B cell (primary cell): ENCODE measurements around the gene PRSS33. TPM values are rescaled to one million over a fixed set of nuclear protein-coding genes. Genes with fewer than 3 reads are reported as not detected.

Source experiments
- ATAC-seq: fragments of 200-7000 bp; cut with Tn5 transposase; one replicate; pipeline ENCODE4 v1.10.0; 2021; ENCODE audit warnings: low read depth, mild to moderate bottlenecking, moderate number of reproducible peaks, moderate library complexity
- CTCF ChIA-PET: fragments of 350-600 bp; sonication (Branson Sonifier 250); formaldehyde crosslinking; loops from one replicate; lab custom pipeline; 2021; ENCODE audit warnings: antibody characterized with exemption, inconsistent platforms; lab: Charles Lee
- POLR2A ChIA-PET: fragments of 350-600 bp; sonication (Branson Sonifier 250); formaldehyde crosslinking; loops from one replicate; lab custom pipeline; 2021; ENCODE audit warnings: antibody characterized with exemption; lab: Charles Lee
- DNase-seq: peaks from one replicate; pipeline ENCODE4 v3.0.0; 2013
- H2AFZ ChIP-seq: 2 replicates; pipeline ENCODE4 v1.6.1; 2012; ENCODE audit warnings: mild to moderate bottlenecking, low read depth, low read length; ENCODE audit not compliant: insufficient read depth, poor library complexity, severe bottlenecking
- H3K27ac ChIP-seq, 2 donors: 1 replicate in 1 of 2; 2 replicates in 1 of 2; pipeline ENCODE4 v1.5.1; 2012 to 2013; ENCODE audit warnings: low read length in 2 of 2, mild to moderate bottlenecking in 2 of 2, moderate library complexity in 1 of 2
- H3K27me3 ChIP-seq, 4 experiments: fragments of 200-600 bp in 1 of 4; sonication (generic) in 1 of 4; replicated peaks in 1 of 4; 1 replicate in 2 of 4; 2 replicates in 2 of 4; pipeline versions ENCODE4 v1.6.1 to v1.7.0; 2013 to 2016; ENCODE audit warnings: low read length in 3 of 4, mild to moderate bottlenecking in 2 of 4, mixed read lengths in 1 of 4, moderate library complexity in 1 of 4; ENCODE audit not compliant: insufficient read depth in 4 of 4, control insufficient read depth in 3 of 4; ENCODE audit errors: control extremely low read depth in 1 of 4
- H3K36me3 ChIP-seq, 2 experiments: replicated peaks in 1 of 2; 1 replicate in 1 of 2; 2 replicates in 1 of 2; pipeline versions ENCODE4 v1.6.1 to v1.7.1; 2013; ENCODE audit warnings: low read length in 1 of 2; ENCODE audit not compliant: insufficient read depth in 2 of 2, control insufficient read depth in 1 of 2; ENCODE audit errors: control extremely low read depth in 1 of 2, extremely low read depth in 1 of 2
- H3K4me1 ChIP-seq, 2 donors: fragments of 200-600 bp in 1 of 2; sonication (generic) in 1 of 2; 1 replicate in 1 of 2; 2 replicates in 1 of 2; pipeline versions ENCODE4 v1.5.1 to v1.6.1; 2013 to 2017; ENCODE audit warnings: low read length in 2 of 2; ENCODE audit not compliant: control insufficient read depth in 2 of 2, insufficient read depth in 2 of 2
- H3K4me2 ChIP-seq: replicated peaks from 2 replicates; pipeline ENCODE3; 2012; ENCODE audit warnings: mild to moderate bottlenecking, low read depth, low read length; ENCODE audit not compliant: poor library complexity, severe bottlenecking
- H3K4me3 ChIP-seq, 5 experiments: fragments of 200-600 bp in 1 of 5; sonication (generic) in 1 of 5; 1 replicate in 3 of 5; 2 replicates in 2 of 5; pipeline versions ENCODE4 v1.5.1 to v1.7.0; 2011 to 2016; ENCODE audit warnings: low read length in 4 of 5, mild to moderate bottlenecking in 4 of 5, low read depth in 2 of 5, control low read depth in 1 of 5, moderate library complexity in 1 of 5; ENCODE audit not compliant: insufficient read depth in 1 of 5; ENCODE audit errors: control extremely low read depth in 1 of 5, extremely low read depth in 1 of 5
- H3K79me2 ChIP-seq: fragments of 200-600 bp; sonication (generic); one replicate; pipeline ENCODE4 v1.6.0; 2016; ENCODE audit warnings: low read length; ENCODE audit not compliant: control insufficient read depth, insufficient read depth
- H3K9ac ChIP-seq: fragments of 200-600 bp; sonication (generic); 2 replicates; pipeline ENCODE4 v1.6.1; 2017; ENCODE audit warnings: mild to moderate bottlenecking, low read length, moderate library complexity
- H3K9me3 ChIP-seq, 3 donors: one replicate each; pipeline versions ENCODE4 v1.6.1 to v1.7.1; 2013; ENCODE audit warnings: low read length in 2 of 3; ENCODE audit not compliant: control insufficient read depth in 2 of 3, insufficient read depth in 1 of 3; ENCODE audit errors: control extremely low read depth in 1 of 3
- H4K20me1 ChIP-seq: 2 replicates; pipeline ENCODE4 v1.6.0; 2012; ENCODE audit warnings: mild to moderate bottlenecking, low read length; ENCODE audit not compliant: insufficient read depth, control insufficient read depth, poor library complexity, severe bottlenecking
- H3K27ac Mint-ChIP-seq: one replicate; pipeline ENCODE4 v1.8.0; 2021; ENCODE audit warnings: mixed read lengths
- H3K27me3 Mint-ChIP-seq: one replicate; pipeline ENCODE4 v1.8.0; 2021; ENCODE audit warnings: mixed read lengths
- H3K4me1 Mint-ChIP-seq: one replicate; pipeline ENCODE4 v1.8.0; 2021; ENCODE audit warnings: mixed read lengths
- H3K4me3 Mint-ChIP-seq: one replicate; pipeline ENCODE4 v1.8.0; 2021; ENCODE audit warnings: mixed read lengths
- H3K9me3 Mint-ChIP-seq: one replicate; pipeline ENCODE4 v1.8.0; 2022; ENCODE audit warnings: mixed read lengths; ENCODE audit not compliant: insufficient read depth
- EZH2 ChIP-seq: IDR thresholded peaks from 2 replicates; pipeline ENCODE4 v1.6.1; 2012; ENCODE audit warnings: borderline replicate concordance, low read depth, mild to moderate bottlenecking, moderate library complexity, low read length; ENCODE audit not compliant: insufficient read depth, poor library complexity, severe bottlenecking
- WGBS: methylation state at CpG from one replicate; pipeline ENCODE4 v1.1.5; 2013; ENCODE audit warnings: missing lambda C conversion rate; ENCODE audit not compliant: insufficient coverage; 5-methylcytosine and 5-hydroxymethylcytosine counted together
- intact Hi-C: fragments of 100-400 bp; cut with micrococcal nuclease; formaldehyde crosslinking; loops from one replicate; pipeline ENCODE4 v1.10.0; 2022
- polyA plus RNA-seq: library from polyadenylated mRNA; depleted of rRNA; stranded (reverse); fragments of >200 nt; gene quantifications from 2 replicates; pipeline ENCODE4 v1.2.3, GENCODE V29; 2012
- total RNA-seq, 2 donors: library from RNA; stranded (reverse); fragments of 120-200 nt in 1 of 2; gene quantifications; 1 replicate in 1 of 2; 2 replicates in 1 of 2; pipeline versions ENCODE4 v1.2.3 to v1.2.4, GENCODE V29; 2013 to 2022
- TF ChIP-seq, protein P1 (sequence below): fragments of 200-600 bp; IDR thresholded peaks from one replicate; pipeline ENCODE4 v1.8.0; 2022; ENCODE audit warnings: antibody characterized with exemption, mild to moderate bottlenecking

The PRSS33 gene
- total and polyA plus RNA-seq, 2 donors (not counting 1 experiment from before 2014, with no cell fraction given): not detected

- peak overlapping the region; percentile 98 for H3K27ac Mint-ChIP-seq
- peak overlapping the region; percentile 100 for H3K9ac ChIP-seq
- ATAC-seq (peak; percentile 5), DNase-seq (peak; percentile 62)
- H3K79me2 ChIP-seq: peaks cover 39% of the 10 kb centered on the region
- peak overlapping the region; percentile 53 to 97 (median 93) for H3K4me3 ChIP-seq
- no peak for TF ChIP-seq EZH2
- TF ChIP-seq, protein P1, sequence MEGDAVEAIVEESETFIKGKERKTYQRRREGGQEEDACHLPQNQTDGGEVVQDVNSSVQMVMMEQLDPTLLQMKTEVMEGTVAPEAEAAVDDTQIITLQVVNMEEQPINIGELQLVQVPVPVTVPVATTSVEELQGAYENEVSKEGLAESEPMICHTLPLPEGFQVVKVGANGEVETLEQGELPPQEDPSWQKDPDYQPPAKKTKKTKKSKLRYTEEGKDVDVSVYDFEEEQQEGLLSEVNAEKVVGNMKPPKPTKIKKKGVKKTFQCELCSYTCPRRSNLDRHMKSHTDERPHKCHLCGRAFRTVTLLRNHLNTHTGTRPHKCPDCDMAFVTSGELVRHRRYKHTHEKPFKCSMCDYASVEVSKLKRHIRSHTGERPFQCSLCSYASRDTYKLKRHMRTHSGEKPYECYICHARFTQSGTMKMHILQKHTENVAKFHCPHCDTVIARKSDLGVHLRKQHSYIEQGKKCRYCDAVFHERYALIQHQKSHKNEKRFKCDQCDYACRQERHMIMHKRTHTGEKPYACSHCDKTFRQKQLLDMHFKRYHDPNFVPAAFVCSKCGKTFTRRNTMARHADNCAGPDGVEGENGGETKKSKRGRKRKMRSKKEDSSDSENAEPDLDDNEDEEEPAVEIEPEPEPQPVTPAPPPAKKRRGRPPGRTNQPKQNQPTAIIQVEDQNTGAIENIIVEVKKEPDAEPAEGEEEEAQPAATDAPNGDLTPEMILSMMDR: no peak
- H2AFZ ChIP-seq: peak overlapping the region; percentile 98
- H3K27ac ChIP-seq: peak overlapping the region; percentile 98 to 99
- H4K20me1 ChIP-seq: peaks cover 15% of the 10 kb centered on the region
- 10% methylated on average over 25 of the region's 27 CpGs for WGBS
- H3K9me3 ChIP-seq: no peaks in the 10 kb centered on the region
- peaks cover 0 to 16% of the 10 kb centered on the region in 2 experiments for H3K36me3 ChIP-seq
- H3K4me2 ChIP-seq: peak overlapping the region; percentile 95
- H3K4me3 Mint-ChIP-seq: peak overlapping the region; percentile 96
- H3K4me1 ChIP-seq: peaks cover 17 to 29% of the 10 kb centered on the region in 2 donors
- ChIA-PET CTCF (interaction anchor here (0.9 kb wide), 1 partner anchor 90 kb away, joined by 4 read pairs; no protein-coding TSS in a partner anchor), POLR2A (interaction anchor here (0.5 to 3.9 kb wide), 8 partner anchors 26 to 303 kb away, joined by 3 to 31 read pairs (median 4); partner anchors contain the start of genes FLYWCH2, KCTD5, PRSS27 and SRRM2)
- no peaks in the 10 kb centered on the region for H3K27me3 Mint-ChIP-seq
- H3K4me1 Mint-ChIP-seq: peaks cover 26% of the 10 kb centered on the region
- intact Hi-C loops: loop anchor here (1.0 to 10.0 kb wide), 6 partner anchors 26 to 786 kb away; partner anchors contain the start of genes KCTD5, PKMYT1, PRSS27 and SRRM2
- no peaks in the 10 kb centered on the region for H3K9me3 Mint-ChIP-seq
- H3K27me3 ChIP-seq: no peaks in the 10 kb centered on the region
Observed at GRCh38 chr16:2777903-2778629, 9.3 kb downstream of the PRSS33 start.
